Esophagus muscularis mucosa (tissue), 3 donors: ENCODE results near the gene SH3GL3.

Experiments
- POLR2A ChIP-seq: fragments of 450-650 bp; IDR thresholded peaks from one replicate; pipeline ENCODE4 v1.6.1; 2017; ENCODE audit warnings: antibody characterized with exemption, moderate library complexity, mild to moderate bottlenecking, low read depth
- POLR2AphosphoS5 ChIP-seq, 2 donors: sonication (generic); formaldehyde crosslinking; IDR thresholded peaks; one replicate each; pipeline ENCODE4 v1.6.1; 2017; ENCODE audit warnings: antibody characterized with exemption in 2 of 2
- TF ChIP-seq, protein P1 (sequence below), 3 experiments: fragments of 200-600 bp in 2 of 3; fragments of 450-650 bp in 1 of 3; sonication (generic) in 2 of 3; IDR thresholded peaks; one replicate each; pipeline ENCODE4 v1.5.1; 2017 to 2019; ENCODE audit warnings: antibody characterized with exemption in 3 of 3, mild to moderate bottlenecking in 2 of 3, moderate library complexity in 1 of 3

DNA sequence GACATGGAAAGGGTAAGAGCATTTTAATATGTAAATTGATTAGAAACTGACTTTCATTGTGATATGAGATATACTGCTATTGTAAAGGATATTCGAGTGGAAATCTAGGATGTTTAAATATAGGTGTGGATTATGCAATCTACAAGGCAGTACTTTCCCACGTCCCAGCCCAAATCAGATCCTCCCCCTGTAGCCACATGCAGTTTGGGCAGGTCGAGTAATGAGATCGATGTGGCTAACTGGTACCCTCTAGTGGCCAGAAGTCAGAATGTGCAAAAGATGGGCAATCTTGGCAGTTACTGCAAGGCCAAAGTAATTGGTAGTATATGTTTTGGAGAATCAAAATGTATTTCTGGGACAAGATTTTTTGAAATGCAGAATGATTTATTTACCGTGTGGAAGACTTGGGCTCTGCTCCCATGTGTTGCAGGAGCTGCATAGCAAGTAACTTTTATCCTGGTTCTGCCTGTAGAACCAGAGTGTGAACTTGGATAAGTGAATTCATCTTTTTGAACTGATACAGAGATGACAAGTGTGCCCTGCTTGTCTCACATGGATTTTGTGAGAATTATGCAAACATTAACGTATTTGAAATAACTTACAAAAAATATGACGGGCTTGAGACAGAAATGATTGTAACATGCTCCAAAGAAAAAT lies 112.3 kb downstream of the SH3GL3 start:
- TF ChIP-seq, protein P1, sequence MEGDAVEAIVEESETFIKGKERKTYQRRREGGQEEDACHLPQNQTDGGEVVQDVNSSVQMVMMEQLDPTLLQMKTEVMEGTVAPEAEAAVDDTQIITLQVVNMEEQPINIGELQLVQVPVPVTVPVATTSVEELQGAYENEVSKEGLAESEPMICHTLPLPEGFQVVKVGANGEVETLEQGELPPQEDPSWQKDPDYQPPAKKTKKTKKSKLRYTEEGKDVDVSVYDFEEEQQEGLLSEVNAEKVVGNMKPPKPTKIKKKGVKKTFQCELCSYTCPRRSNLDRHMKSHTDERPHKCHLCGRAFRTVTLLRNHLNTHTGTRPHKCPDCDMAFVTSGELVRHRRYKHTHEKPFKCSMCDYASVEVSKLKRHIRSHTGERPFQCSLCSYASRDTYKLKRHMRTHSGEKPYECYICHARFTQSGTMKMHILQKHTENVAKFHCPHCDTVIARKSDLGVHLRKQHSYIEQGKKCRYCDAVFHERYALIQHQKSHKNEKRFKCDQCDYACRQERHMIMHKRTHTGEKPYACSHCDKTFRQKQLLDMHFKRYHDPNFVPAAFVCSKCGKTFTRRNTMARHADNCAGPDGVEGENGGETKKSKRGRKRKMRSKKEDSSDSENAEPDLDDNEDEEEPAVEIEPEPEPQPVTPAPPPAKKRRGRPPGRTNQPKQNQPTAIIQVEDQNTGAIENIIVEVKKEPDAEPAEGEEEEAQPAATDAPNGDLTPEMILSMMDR (IDR thresholded peaks at IDR 0.05), result peak; percentile 74 to 79 (median 75)
- TF ChIP-seq POLR2A, result no peak
- no peak for TF ChIP-seq POLR2AphosphoS5 (IDR thresholded peaks at IDR 0.05)
